ENCODE data around the gene TCTN2. TPM values are rescaled to one million over a fixed set of nuclear protein-coding genes. Genes with fewer than 3 reads are reported as not detected.

TCTN2 gene
- total and polyA plus RNA-seq, 9 of the 15 experiments (the other 6 are each of a cell fraction or from before 2014, with no cell fraction given), result 0.58 to 5.5 (median 3.6) TPM

- TF ChIP-seq PKNOX1 (IDR thresholded peaks at IDR 0.05) (peak; percentile 71), ATF7 (IDR thresholded peaks at IDR 0.05) (peak; percentile 84), ZBTB7A (IDR thresholded peaks at IDR 0.05; ENCODE audit: borderline replicate concordance, control insufficient read depth, low read depth, low read length) (peak; percentile 70), ZNF518B (CRISPR knock-in tag; IDR thresholded peaks at IDR 0.05) (no peak), ARID4B (CRISPR knock-in tag; IDR thresholded peaks at IDR 0.05) (peak; percentile 99), ETV5 (CRISPR knock-in tag; IDR thresholded peaks at IDR 0.05; ENCODE audit: low read depth) (peak; percentile 95), ETV1 (tag; conservative IDR thresholded peaks at IDR 0.05; ENCODE audit: low read depth) (peak; percentile 90), REST (IDR thresholded peaks at IDR 0.05; ENCODE audit: borderline replicate concordance) (no peak; the same call in 1 of the 2 replicates), REST (CRISPR knock-in tag; IDR thresholded peaks at IDR 0.05; ENCODE audit: low read depth) (peak; percentile 71)
Measured at GRCh38 chr12:123633379-123634141, 37.4 kb upstream of the TCTN2 start, which contains the start of the genes EIF2B1 and GTF2H3 (continued).

Measured in K562 (cell line).